ENCODE data around the gene CYS1.

DNA sequence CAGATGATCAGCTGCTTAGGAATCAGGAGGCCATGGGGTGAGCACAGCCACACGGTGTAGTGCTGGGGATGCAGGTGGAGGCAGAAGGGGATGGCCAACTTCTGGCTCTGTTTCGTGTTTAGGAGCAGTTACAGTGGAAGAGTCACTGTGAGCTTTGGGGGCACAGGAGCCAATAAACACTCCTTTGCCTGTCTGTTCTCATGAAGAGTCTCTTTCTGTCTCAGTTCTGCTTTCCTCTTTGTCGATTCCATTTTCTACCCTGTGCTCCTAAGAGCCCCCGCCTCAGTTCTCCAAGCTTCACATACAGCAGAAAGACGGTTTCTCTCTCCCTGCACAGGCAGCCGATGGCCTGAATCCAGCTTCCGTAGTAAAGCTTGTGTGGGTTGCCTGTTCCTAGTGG, 21.3 kb upstream of the CYS1 start:
- TF ChIP-seq SP4 (IDR thresholded peaks at IDR 0.05; ENCODE audit: low read length), result no peak
- TF ChIP-seq, protein P1, sequence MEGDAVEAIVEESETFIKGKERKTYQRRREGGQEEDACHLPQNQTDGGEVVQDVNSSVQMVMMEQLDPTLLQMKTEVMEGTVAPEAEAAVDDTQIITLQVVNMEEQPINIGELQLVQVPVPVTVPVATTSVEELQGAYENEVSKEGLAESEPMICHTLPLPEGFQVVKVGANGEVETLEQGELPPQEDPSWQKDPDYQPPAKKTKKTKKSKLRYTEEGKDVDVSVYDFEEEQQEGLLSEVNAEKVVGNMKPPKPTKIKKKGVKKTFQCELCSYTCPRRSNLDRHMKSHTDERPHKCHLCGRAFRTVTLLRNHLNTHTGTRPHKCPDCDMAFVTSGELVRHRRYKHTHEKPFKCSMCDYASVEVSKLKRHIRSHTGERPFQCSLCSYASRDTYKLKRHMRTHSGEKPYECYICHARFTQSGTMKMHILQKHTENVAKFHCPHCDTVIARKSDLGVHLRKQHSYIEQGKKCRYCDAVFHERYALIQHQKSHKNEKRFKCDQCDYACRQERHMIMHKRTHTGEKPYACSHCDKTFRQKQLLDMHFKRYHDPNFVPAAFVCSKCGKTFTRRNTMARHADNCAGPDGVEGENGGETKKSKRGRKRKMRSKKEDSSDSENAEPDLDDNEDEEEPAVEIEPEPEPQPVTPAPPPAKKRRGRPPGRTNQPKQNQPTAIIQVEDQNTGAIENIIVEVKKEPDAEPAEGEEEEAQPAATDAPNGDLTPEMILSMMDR (IDR thresholded peaks at IDR 0.05; ENCODE audit: control extremely low read depth in 1 of 3, insufficient read depth in 1 of 3, low read depth in 1 of 3, low read length in 3 of 3), result no peak
- TF ChIP-seq POLR2AphosphoS5 (IDR thresholded peaks at IDR 0.05; ENCODE audit: low read depth, low read length), result no peak
- no peak for TF ChIP-seq FOSL1 (IDR thresholded peaks at IDR 0.05; ENCODE audit: insufficient read depth, low read depth, low read length)
- TF ChIP-seq EP300 (IDR thresholded peaks at IDR 0.05; ENCODE audit: borderline replicate concordance in 1 of 2, low read depth in 2 of 2, low read length in 2 of 2), result no peak
- TF ChIP-seq, protein P2, sequence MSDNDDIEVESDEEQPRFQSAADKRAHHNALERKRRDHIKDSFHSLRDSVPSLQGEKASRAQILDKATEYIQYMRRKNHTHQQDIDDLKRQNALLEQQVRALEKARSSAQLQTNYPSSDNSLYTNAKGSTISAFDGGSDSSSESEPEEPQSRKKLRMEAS (IDR thresholded peaks at IDR 0.05), result no peak
- no peak for TF ChIP-seq POLR2A (IDR thresholded peaks at IDR 0.05; ENCODE audit: control extremely low read depth in 1 of 2, low read depth in 2 of 2, low read length in 2 of 2)
- no peak for TF ChIP-seq EZH2 (IDR thresholded peaks at IDR 0.05; ENCODE audit: low read depth, low read length, severe bottlenecking)

Measured in H1 (cell line).